Endothelial cell (in vitro differentiated cells): ENCODE measurements around the gene CARD10. TPM values are rescaled to one million over a fixed set of nuclear protein-coding genes. Genes with fewer than 3 reads are reported as not detected.

Source experiments
- DNase-seq: peaks from one replicate; pipeline ENCODE4 v3.0.0; 2021; ENCODE audit warnings: low spot score
- H3K27ac Mint-ChIP-seq: one replicate; pipeline ENCODE4 v1.8.0; 2021; ENCODE audit warnings: mixed read lengths, inconsistent platforms; ENCODE audit not compliant: unreplicated experiment
- H3K27me3 Mint-ChIP-seq: one replicate; pipeline ENCODE4 v1.8.0; 2021; ENCODE audit warnings: mild to moderate bottlenecking, moderate library complexity, mixed read lengths, inconsistent platforms; ENCODE audit not compliant: unreplicated experiment
- H3K36me3 Mint-ChIP-seq: one replicate; pipeline ENCODE4 v1.8.0; 2021; ENCODE audit warnings: mild to moderate bottlenecking, low read depth, mixed read lengths, inconsistent platforms; ENCODE audit not compliant: unreplicated experiment
- H3K4me1 Mint-ChIP-seq: one replicate; pipeline ENCODE4 v1.8.0; 2021; ENCODE audit warnings: mild to moderate bottlenecking, mixed read lengths, inconsistent platforms; ENCODE audit not compliant: unreplicated experiment
- H3K4me3 Mint-ChIP-seq: one replicate; pipeline ENCODE4 v1.8.0; 2021; ENCODE audit warnings: mild to moderate bottlenecking, mixed read lengths, inconsistent platforms; ENCODE audit not compliant: unreplicated experiment
- H3K9me3 Mint-ChIP-seq: one replicate; pipeline ENCODE4 v1.8.0; 2021; ENCODE audit warnings: mixed read lengths, inconsistent platforms; ENCODE audit not compliant: unreplicated experiment
- total RNA-seq: library from RNA; stranded (reverse); fragmentation: NEBNext Ultra II Directional; extraction: Animal tissue kit (Norgen Biotek cat#: 25700); gene quantifications from one replicate; pipeline ENCODE4 v1.2.1, GENCODE V29; 2021; ENCODE audit not compliant: unreplicated experiment
- TF ChIP-seq, protein P1 (sequence below): fragments of 200-600 bp; sonication (generic); IDR thresholded peaks from one replicate; pipeline ENCODE4 v1.5.0; 2021; ENCODE audit warnings: antibody characterized with exemption; ENCODE audit not compliant: unreplicated experiment

CARD10 gene
- total RNA-seq, 1 donor from 2014 or later, result 26.0 TPM

DNA sequence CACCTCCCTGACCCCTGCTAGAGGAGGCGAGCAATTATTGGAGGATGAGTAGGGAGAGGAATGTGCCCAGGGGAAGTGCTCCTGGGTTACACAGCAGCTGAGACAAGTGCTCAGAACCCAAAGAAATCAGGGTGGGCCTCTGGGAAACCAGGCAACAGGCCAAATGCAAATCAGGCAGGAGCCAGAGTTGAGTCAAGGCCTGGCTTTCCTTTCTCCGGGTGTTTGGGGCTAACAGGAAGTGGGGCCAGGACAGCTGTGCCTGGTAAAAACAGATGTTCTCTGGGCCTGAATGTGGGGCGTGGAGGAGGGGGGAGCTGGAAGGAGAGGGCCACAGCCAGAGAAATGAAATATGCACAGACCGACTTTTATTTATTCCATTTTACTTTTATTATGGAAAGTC lies 55.0 kb downstream of the CARD10 start:
- DNase-seq, result no peak
- no peaks in the 10 kb centered on the region for H3K9me3 Mint-ChIP-seq
- TF ChIP-seq, protein P1, sequence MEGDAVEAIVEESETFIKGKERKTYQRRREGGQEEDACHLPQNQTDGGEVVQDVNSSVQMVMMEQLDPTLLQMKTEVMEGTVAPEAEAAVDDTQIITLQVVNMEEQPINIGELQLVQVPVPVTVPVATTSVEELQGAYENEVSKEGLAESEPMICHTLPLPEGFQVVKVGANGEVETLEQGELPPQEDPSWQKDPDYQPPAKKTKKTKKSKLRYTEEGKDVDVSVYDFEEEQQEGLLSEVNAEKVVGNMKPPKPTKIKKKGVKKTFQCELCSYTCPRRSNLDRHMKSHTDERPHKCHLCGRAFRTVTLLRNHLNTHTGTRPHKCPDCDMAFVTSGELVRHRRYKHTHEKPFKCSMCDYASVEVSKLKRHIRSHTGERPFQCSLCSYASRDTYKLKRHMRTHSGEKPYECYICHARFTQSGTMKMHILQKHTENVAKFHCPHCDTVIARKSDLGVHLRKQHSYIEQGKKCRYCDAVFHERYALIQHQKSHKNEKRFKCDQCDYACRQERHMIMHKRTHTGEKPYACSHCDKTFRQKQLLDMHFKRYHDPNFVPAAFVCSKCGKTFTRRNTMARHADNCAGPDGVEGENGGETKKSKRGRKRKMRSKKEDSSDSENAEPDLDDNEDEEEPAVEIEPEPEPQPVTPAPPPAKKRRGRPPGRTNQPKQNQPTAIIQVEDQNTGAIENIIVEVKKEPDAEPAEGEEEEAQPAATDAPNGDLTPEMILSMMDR, result no peak
- peaks cover 4% of the 10 kb centered on the region for H3K27me3 Mint-ChIP-seq
- H3K36me3 Mint-ChIP-seq, result no peaks in the 10 kb centered on the region
- no peak overlapping the region for H3K4me3 Mint-ChIP-seq
- H3K4me1 Mint-ChIP-seq, result peaks cover 7% of the 10 kb centered on the region
- H3K27ac Mint-ChIP-seq, result no peak overlapping the region

DNA sequence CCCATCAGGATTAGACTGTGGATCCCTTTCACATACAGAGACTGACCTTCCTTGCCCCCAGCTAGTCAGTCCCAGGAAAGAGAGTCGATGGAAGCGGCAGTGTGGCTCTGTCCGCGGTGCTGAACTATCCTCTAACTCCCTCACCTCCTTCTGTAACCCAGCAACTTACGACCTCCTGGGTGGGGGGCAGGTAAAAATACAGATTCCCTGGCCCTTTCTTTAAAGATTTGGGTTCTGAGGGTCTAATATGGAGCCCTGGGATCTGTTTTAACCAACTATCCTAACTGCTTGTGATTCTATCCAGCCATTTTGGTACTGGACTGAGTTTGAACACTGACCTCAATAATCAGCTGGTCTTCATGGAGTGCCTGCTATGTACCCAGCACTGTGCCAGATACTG lies 56.2 kb downstream of the CARD10 start:
- TF ChIP-seq, protein P1, result no peak
- Mint-ChIP-seq H3K9me3 (no peaks in the 10 kb centered on the region), H3K27me3 (peaks cover 4% of the 10 kb centered on the region), H3K4me3 (no peak overlapping the region), H3K36me3 (no peaks in the 10 kb centered on the region), H3K4me1 (peaks cover 7% of the 10 kb centered on the region), H3K27ac (no peak overlapping the region)
- DNase-seq, result peak; percentile 62

DNA sequence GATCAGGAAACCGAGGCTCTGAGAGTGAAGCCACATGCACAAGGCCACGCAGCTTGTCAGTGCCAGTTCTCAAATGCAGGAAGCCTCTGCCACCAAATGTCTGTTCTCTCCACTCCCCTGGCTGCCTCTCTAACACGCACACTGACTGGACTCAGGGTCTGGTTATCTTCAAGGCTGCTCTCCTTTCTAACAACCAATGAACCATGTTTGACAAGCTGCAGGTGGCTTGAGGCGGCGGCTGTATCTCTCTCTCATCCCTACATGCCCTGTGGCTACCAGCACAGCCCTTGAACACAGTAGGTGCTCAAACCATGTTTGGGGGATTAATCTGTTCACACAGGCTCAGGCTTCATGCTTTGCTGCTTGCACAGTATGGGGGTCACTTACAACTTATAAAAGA lies 56.8 kb downstream of the CARD10 start:
- no peak for DNase-seq
- H3K4me1 Mint-ChIP-seq, result peaks cover 7% of the 10 kb centered on the region
- TF ChIP-seq, protein P1, result no peak
- no peak overlapping the region for H3K27ac Mint-ChIP-seq
- H3K27me3 Mint-ChIP-seq, result peaks cover 4% of the 10 kb centered on the region
- no peaks in the 10 kb centered on the region for H3K36me3 Mint-ChIP-seq
- H3K9me3 Mint-ChIP-seq, result no peaks in the 10 kb centered on the region
- H3K4me3 Mint-ChIP-seq, result no peak overlapping the region

DNA sequence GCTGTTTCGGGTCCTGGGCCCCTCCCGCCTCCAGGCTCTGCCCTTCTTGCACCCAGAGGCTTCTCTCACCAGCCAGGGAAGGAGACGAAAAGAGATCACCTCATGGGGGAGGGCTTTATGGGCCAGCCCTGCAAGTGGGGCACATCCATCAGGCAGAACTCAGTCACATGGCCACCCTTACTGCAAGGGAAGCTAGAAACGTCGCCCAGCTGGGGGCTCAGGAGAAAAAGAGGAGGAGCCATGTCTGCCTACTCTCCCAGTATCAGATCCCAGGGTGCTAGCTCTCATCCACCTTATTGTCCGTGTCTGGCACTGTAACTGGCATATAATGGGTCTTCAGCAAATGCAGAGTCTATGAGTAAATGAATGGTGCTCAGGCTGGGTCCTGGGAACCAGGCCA lies 57.3 kb downstream of the CARD10 start:
- TF ChIP-seq, protein P1, result no peak
- Mint-ChIP-seq H3K27me3 (peaks cover 4% of the 10 kb centered on the region), H3K4me1 (peaks cover 7% of the 10 kb centered on the region), H3K27ac (no peak overlapping the region), H3K4me3 (no peak overlapping the region), H3K36me3 (no peaks in the 10 kb centered on the region), H3K9me3 (no peaks in the 10 kb centered on the region)
- no peak for DNase-seq

DNA sequence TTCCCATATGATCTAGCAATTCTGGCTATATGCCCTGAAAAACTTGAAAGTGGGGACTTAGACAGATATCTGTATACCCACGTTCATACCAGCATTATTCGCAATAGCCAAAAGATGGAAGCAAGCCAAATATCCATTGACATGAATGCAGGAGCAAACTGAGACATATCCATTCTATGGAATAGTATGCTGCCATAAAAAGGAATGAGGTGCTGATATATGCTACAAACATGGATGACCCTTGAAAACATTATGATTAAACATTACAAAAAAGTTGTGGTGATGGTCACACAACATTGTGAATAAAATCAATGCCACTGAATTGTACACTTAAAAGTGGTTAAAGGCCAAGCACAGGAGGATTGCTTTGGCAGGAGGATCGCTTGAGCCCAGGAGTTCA lies 58.5 kb downstream of the CARD10 start:
- Mint-ChIP-seq H3K27ac (no peak overlapping the region), H3K4me3 (no peak overlapping the region), H3K9me3 (no peaks in the 10 kb centered on the region), H3K27me3 (peaks cover 2% of the 10 kb centered on the region), H3K36me3 (no peaks in the 10 kb centered on the region), H3K4me1 (peaks cover 7% of the 10 kb centered on the region)
- DNase-seq, result no peak
- TF ChIP-seq, protein P1, result no peak
